ENCODE results near the gene SFRP5.

The SFRP5 gene

DNA sequence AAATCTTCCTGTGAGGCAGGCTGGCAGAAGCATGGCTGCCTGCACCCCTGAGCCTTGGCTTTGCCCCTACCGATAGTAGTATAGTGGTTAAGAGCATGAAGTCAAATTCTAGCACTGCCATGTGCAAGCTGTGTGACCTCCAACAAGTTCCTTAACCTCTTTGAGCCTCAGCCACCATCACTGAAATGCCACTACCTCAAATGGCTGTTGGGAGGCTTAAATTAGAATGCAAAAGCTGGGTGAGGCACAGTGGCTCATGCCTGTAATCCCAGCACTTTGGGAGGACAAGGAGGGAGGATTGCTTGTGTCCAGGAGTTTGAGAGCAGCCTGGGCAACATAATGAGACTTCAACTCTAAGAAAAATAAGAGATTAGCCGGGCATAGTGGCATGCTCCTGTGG is 8.4 kb downstream of the SFRP5 start:
- TF ChIP-seq, protein P1, sequence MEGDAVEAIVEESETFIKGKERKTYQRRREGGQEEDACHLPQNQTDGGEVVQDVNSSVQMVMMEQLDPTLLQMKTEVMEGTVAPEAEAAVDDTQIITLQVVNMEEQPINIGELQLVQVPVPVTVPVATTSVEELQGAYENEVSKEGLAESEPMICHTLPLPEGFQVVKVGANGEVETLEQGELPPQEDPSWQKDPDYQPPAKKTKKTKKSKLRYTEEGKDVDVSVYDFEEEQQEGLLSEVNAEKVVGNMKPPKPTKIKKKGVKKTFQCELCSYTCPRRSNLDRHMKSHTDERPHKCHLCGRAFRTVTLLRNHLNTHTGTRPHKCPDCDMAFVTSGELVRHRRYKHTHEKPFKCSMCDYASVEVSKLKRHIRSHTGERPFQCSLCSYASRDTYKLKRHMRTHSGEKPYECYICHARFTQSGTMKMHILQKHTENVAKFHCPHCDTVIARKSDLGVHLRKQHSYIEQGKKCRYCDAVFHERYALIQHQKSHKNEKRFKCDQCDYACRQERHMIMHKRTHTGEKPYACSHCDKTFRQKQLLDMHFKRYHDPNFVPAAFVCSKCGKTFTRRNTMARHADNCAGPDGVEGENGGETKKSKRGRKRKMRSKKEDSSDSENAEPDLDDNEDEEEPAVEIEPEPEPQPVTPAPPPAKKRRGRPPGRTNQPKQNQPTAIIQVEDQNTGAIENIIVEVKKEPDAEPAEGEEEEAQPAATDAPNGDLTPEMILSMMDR (IDR thresholded peaks at IDR 0.05): no peak

DNA sequence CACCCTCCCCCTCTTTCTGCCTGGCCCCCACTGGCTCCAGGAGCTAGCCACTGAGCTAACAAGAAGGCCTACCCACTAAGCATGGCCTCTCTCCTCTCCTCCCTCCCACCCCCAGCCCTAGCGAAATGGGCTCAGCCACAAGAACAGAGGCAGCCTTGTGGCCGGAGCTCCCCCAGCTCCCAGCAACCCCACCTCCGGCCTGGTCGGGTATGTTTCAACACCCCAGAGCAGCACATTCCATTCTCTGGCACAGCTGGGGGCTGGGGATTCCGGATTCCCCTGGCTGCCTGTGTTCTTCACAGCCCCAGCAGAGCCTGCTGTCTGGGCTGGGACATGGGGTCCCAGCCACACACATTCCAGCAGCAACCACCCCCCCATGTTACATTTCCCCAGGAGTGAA is 9.0 kb downstream of the SFRP5 start:
- Histone ChIP-seq H3K27ac (no peak overlapping the region), H3K4me1 (ENCODE audit: control insufficient read depth in 1 of 2, insufficient read depth in 1 of 2, low read depth in 1 of 2, low read length in 1 of 2) (no peaks in the 10 kb centered on the region), H3K27me3 (no peaks in the 10 kb centered on the region), H3K36me3 (peaks cover 52% of the 10 kb centered on the region), H3K9me3 (no peaks in the 10 kb centered on the region), H3K4me3 (ENCODE audit: low read depth in 1 of 2, low read length in 1 of 2) (no peak overlapping the region)
- TF ChIP-seq, protein P1 (IDR thresholded peaks at IDR 0.05): no peak

More for the DNA sequence above, 8.4 kb downstream of the SFRP5 start:
- no peak overlapping the region for H3K27ac ChIP-seq
- no peaks in the 10 kb centered on the region for H3K9me3 ChIP-seq
- peaks cover 46% of the 10 kb centered on the region for H3K36me3 ChIP-seq
- H3K27me3 ChIP-seq: no peaks in the 10 kb centered on the region
- H3K4me1 ChIP-seq (ENCODE audit: control insufficient read depth in 1 of 2, insufficient read depth in 1 of 2, low read depth in 1 of 2, low read length in 1 of 2): no peaks in the 10 kb centered on the region
- no peak overlapping the region for H3K4me3 ChIP-seq (ENCODE audit: low read depth in 1 of 2, low read length in 1 of 2)

DNA sequence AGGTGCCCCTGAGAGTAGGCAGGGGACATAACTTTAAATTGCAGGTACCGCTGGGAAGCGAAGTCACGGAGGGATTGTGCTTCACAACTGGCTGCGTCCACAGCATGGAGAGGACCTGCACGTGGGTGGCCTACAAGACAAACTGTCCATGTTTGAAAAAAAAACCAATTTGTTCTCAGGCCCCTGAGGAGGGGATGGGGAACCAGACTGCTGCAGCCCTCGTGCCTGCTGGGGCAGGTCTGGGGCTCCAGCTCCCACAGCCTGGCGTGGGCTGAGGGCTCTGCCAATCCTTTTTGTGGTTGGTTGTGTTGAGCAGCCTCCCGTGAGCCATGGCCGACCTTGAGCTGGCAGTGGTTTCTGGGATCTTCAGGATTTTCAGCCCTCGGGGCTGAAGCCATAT is 9.7 kb downstream of the SFRP5 start:
- Histone ChIP-seq H3K4me1 (ENCODE audit: control insufficient read depth in 1 of 2, insufficient read depth in 1 of 2, low read depth in 1 of 2, low read length in 1 of 2) (no peaks in the 10 kb centered on the region), H3K36me3 (peaks cover 59% of the 10 kb centered on the region), H3K27me3 (no peaks in the 10 kb centered on the region), H3K4me3 (ENCODE audit: low read depth in 1 of 2, low read length in 1 of 2) (no peak overlapping the region), H3K9me3 (no peaks in the 10 kb centered on the region), H3K27ac (no peak overlapping the region)
- TF ChIP-seq, protein P1 (IDR thresholded peaks at IDR 0.05): no peak

DNA sequence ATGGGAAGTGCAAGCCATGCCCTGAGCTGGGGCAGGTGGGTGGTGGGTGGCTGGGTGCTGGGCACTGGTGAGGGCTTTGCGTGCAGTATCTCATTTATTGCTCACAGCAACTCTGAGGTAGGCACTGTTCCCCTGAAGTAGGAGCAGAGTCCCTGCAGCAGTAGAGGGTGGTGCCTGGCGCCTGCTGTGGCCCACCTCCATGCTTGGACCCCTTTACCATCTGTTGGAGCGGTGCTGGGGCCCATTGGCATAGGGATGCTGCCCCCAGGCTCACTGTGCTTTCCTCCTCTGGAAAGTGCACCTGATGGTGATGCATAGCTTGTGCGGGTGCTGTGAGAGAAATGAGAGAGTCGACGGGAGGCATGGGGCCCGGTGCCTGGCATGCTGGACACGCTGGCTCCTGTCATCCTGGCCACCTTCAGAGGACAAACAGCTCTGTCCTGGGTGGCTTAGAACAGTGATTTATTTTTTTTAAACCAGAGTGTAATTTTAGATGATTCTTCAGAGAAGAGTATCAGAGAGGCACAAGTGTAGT is 10.4 kb downstream of the SFRP5 start:
- TF ChIP-seq, protein P1 (IDR thresholded peaks at IDR 0.05): no peak
- peaks cover 66% of the 10 kb centered on the region for H3K36me3 ChIP-seq

DNA sequence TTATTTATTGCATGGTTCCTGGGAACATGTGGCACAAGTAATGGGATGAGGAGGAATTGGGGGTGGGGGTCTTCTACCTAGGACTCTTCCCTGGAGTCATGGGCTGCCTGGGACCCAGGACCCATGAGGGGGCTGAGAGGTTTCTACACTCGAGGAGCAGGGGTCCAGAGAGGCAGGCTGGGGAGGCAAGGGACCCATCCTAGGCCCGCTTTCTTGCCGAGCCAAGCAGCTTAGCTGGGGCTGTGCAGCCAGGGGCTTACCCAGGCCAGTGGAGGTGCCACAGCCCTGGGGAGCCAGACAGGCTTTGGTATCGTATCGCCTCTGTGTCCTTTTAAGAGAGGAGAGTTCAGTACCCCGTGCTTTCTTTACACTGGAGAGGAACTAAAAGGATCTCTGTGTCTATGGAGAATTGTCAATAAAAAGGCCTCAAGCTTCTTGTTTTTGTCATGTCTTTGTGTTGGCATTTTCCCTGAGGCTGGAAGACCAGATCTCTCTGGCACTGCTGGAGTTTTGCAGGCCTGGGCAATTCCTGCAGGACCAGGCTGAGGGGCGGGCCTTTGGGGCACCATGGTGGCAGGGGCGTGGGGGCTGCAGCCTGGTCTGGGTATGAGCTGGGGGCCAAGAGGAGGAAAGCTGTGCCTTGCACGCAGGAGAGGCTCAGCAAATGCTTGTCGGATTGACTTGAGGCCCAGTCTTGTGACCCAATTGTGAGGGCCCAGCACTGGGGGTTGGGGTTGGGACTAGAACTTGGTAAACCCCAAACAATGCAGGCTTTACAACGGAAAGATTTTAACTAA is 11.1 kb downstream of the SFRP5 start:
- peaks cover 73% of the 10 kb centered on the region for H3K36me3 ChIP-seq

More for the DNA sequence above, 10.4 kb downstream of the SFRP5 start:
- Histone ChIP-seq H3K27me3 (no peaks in the 10 kb centered on the region), H3K4me3 (ENCODE audit: low read depth in 1 of 2, low read length in 1 of 2) (no peak overlapping the region), H3K27ac (no peak overlapping the region), H3K4me1 (ENCODE audit: control insufficient read depth in 1 of 2, insufficient read depth in 1 of 2, low read depth in 1 of 2, low read length in 1 of 2) (no peaks in the 10 kb centered on the region), H3K9me3 (no peaks in the 10 kb centered on the region)

More for the DNA sequence above, 11.1 kb downstream of the SFRP5 start:
- no peak overlapping the region for H3K27ac ChIP-seq
- TF ChIP-seq, protein P1 (IDR thresholded peaks at IDR 0.05): no peak
- H3K4me3 ChIP-seq (ENCODE audit: low read depth in 1 of 2, low read length in 1 of 2): no peak overlapping the region
- no peaks in the 10 kb centered on the region for H3K27me3 ChIP-seq
- no peaks in the 10 kb centered on the region for H3K4me1 ChIP-seq (ENCODE audit: control insufficient read depth in 1 of 2, insufficient read depth in 1 of 2, low read depth in 1 of 2, low read length in 1 of 2)
- H3K9me3 ChIP-seq: no peaks in the 10 kb centered on the region

Measured in neutrophil (primary cell).